ENCODE data around the gene TNS1. TPM values are rescaled to one million over a fixed set of nuclear protein-coding genes. Genes with fewer than 3 reads are reported as not detected.

The TNS1 gene
- total RNA-seq, 1 donor from 2014 or later = 828 TPM

DNA sequence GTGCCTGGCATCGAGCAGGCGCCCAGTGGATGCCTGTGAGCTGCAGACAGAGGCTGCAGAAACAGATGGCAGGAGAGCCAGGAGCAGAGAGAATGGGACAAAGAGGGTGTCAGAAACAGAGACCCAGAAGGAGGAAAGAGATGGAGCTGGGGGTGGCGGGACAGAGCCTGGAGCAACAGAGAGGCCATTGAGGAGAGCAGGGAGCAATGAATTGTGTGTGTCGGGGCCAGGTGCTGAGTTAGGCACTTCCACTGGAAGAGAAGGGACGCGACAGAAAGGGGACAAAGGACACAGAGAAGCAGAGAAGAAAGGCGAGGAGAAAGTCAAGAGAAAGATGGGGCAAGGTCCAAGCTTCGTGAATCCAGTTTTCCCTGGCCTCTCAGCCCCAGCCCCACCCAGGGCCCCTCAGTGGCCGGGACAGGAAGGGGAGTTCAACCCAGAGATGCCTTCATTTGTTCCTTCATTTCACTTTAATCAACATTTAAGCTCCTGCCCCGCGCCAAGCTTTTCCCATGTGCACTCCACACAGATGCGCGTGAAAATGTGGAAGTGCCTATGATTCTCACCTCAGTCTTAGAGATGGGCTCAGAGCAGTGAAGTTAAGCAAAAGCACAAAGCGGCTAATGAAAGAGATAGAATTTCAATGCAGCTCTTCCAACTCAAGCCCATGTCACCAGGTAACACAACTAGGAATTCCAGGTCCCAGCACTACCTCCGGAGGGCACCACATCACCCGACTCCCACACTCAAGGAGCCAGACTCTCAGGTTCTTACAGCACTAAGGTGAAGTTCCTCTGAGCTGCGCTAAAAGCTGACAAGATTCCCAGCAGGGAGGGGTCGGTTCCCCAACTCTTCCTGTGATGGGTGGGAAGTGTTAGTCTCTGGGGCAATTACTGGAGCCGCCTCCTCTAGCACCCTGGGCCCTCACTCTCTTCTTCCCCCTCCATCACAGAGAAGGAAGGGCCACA is 55.1 kb downstream of the TNS1 start:
- DNase-seq = no peak
- intact Hi-C loops (cut with micrococcal nuclease) = no loop called here
- H3K4me1 ChIP-seq = peaks cover 87% of the 10 kb centered on the region
- H3K36me3 ChIP-seq = no peaks in the 10 kb centered on the region
- H3K27ac ChIP-seq (replicated peaks) = peak overlapping the region; percentile 91
- H3K9me3 ChIP-seq (replicated peaks) = no peaks in the 10 kb centered on the region
- H3K27me3 ChIP-seq (ENCODE audit: low read depth) = no peaks in the 10 kb centered on the region
- no peak overlapping the region for H3K4me3 ChIP-seq
- TF ChIP-seq, protein P1, sequence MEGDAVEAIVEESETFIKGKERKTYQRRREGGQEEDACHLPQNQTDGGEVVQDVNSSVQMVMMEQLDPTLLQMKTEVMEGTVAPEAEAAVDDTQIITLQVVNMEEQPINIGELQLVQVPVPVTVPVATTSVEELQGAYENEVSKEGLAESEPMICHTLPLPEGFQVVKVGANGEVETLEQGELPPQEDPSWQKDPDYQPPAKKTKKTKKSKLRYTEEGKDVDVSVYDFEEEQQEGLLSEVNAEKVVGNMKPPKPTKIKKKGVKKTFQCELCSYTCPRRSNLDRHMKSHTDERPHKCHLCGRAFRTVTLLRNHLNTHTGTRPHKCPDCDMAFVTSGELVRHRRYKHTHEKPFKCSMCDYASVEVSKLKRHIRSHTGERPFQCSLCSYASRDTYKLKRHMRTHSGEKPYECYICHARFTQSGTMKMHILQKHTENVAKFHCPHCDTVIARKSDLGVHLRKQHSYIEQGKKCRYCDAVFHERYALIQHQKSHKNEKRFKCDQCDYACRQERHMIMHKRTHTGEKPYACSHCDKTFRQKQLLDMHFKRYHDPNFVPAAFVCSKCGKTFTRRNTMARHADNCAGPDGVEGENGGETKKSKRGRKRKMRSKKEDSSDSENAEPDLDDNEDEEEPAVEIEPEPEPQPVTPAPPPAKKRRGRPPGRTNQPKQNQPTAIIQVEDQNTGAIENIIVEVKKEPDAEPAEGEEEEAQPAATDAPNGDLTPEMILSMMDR (IDR thresholded peaks at IDR 0.05; ENCODE audit: borderline replicate concordance) = peak; percentile 32

- Histone ChIP-seq H3K4me1 (peaks cover 87% of the 10 kb centered on the region), H3K9me3 (replicated peaks) (no peaks in the 10 kb centered on the region), H3K4me3 (no peak overlapping the region), H3K36me3 (peaks cover 3% of the 10 kb centered on the region), H3K27me3 (ENCODE audit: low read depth) (no peaks in the 10 kb centered on the region), H3K27ac (replicated peaks) (peak overlapping the region; percentile 95)
- DNase-seq = no peak
- intact Hi-C loops (cut with micrococcal nuclease) = no loop called here
- TF ChIP-seq, protein P1 (IDR thresholded peaks at IDR 0.05; ENCODE audit: borderline replicate concordance) = no peak
These were observed 56.7 kb downstream of the TNS1 start for GRCh38 chr2:217946051-217946450.

GRCh38 chr2:217945530-217945929 is 57.3 kb downstream of the TNS1 start:
- intact Hi-C loops (cut with micrococcal nuclease) = no loop called here
- peaks cover 87% of the 10 kb centered on the region for H3K4me1 ChIP-seq
- H3K27me3 ChIP-seq (ENCODE audit: low read depth) = no peaks in the 10 kb centered on the region
- H3K36me3 ChIP-seq = peaks cover 3% of the 10 kb centered on the region
- H3K27ac ChIP-seq (replicated peaks) = peak overlapping the region; percentile 95
- no peak for DNase-seq
- TF ChIP-seq, protein P1 (IDR thresholded peaks at IDR 0.05; ENCODE audit: borderline replicate concordance) = no peak
- no peak overlapping the region for H3K4me3 ChIP-seq
- no peaks in the 10 kb centered on the region for H3K9me3 ChIP-seq (replicated peaks)

GRCh38 chr2:217944923-217945322 is 57.9 kb downstream of the TNS1 start:
- no peaks in the 10 kb centered on the region for H3K27me3 ChIP-seq (ENCODE audit: low read depth)
- H3K4me1 ChIP-seq = peaks cover 87% of the 10 kb centered on the region
- H3K4me3 ChIP-seq = peak overlapping the region; percentile 14

GRCh38 chr2:217944366-217944765 is 58.4 kb downstream of the TNS1 start:
- no peaks in the 10 kb centered on the region for H3K9me3 ChIP-seq (replicated peaks)
- no peak for DNase-seq
- H3K36me3 ChIP-seq = peaks cover 3% of the 10 kb centered on the region
- intact Hi-C loops (cut with micrococcal nuclease) = no loop called here
- no peaks in the 10 kb centered on the region for H3K27me3 ChIP-seq (ENCODE audit: low read depth)
- H3K4me1 ChIP-seq = peaks cover 87% of the 10 kb centered on the region
- peak overlapping the region; percentile 84 for H3K4me3 ChIP-seq
- TF ChIP-seq, protein P1 (IDR thresholded peaks at IDR 0.05; ENCODE audit: borderline replicate concordance) = no peak
- peak overlapping the region; percentile 95 for H3K27ac ChIP-seq (replicated peaks)

More at GRCh38 chr2:217944923-217945322, 57.9 kb downstream of the TNS1 start:
- DNase-seq = no peak
- Histone ChIP-seq H3K36me3 (peaks cover 3% of the 10 kb centered on the region), H3K27ac (replicated peaks) (peak overlapping the region; percentile 95), H3K9me3 (replicated peaks) (no peaks in the 10 kb centered on the region)
- intact Hi-C loops (cut with micrococcal nuclease) = no loop called here
- TF ChIP-seq, protein P1 (IDR thresholded peaks at IDR 0.05; ENCODE audit: borderline replicate concordance) = no peak
